Tibial nerve (tissue), 4 donors: ENCODE measurements around the gene FOXK2.

ENCODE experiments used
- EP300 ChIP-seq, 2 donors: sonication (generic); formaldehyde crosslinking; IDR thresholded peaks; one replicate each; pipeline ENCODE4 v1.6.1; 2017; ENCODE audit warnings: antibody characterized with exemption in 2 of 2, mild to moderate bottlenecking in 1 of 2
- TF ChIP-seq, protein P1 (sequence below), 5 experiments: fragments of 200-600 bp in 3 of 5; fragments of 450-650 bp in 2 of 5; sonication (generic) in 3 of 5; IDR thresholded peaks; one replicate each; pipeline ENCODE4 v1.5.1; 2016 to 2019; ENCODE audit warnings: antibody characterized with exemption in 5 of 5, mild to moderate bottlenecking in 3 of 5, moderate library complexity in 2 of 5

DNA sequence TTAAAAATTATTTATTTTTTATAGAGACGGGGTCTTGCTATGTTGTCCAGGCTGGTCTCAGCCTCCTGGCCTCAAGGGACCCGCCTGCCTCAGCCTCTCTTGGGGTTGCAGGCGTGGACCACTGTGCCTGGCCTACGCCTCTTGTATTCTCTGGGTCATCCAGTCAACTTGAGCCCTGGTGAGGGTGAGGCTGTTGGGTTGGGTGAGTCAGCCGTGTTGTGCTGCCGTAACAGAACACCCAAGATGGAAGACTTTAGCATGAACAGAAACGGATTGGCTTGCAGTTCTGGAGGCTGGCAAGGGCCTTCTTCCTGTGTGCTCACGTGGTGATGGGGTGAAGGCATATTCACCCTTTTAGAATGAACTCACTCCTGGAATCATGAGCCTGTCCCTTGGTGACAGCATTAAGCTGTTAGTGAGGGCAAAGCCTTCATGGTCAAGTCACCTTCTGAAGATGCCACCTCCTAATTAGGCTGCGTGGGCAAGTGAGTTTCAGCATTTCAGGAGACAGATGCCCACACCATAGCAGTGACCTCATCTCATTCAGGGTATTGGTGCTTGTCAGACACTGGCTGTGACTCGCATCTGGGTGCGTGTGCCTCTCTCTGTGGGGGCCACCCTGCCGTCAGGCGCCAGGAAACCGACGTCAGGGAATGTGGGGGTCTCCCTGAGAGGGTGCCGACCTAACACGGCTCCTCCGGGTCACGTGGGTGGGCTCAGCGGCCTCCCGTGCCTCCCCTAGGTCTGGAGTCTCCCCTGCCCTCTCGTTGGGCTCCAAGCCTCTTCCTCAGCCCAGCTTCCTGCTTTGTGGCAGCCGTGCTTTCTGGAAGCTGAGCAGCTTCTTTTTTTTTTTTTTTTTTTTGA is 79.0 kb downstream of the FOXK2 start:
- TF ChIP-seq, protein P1, sequence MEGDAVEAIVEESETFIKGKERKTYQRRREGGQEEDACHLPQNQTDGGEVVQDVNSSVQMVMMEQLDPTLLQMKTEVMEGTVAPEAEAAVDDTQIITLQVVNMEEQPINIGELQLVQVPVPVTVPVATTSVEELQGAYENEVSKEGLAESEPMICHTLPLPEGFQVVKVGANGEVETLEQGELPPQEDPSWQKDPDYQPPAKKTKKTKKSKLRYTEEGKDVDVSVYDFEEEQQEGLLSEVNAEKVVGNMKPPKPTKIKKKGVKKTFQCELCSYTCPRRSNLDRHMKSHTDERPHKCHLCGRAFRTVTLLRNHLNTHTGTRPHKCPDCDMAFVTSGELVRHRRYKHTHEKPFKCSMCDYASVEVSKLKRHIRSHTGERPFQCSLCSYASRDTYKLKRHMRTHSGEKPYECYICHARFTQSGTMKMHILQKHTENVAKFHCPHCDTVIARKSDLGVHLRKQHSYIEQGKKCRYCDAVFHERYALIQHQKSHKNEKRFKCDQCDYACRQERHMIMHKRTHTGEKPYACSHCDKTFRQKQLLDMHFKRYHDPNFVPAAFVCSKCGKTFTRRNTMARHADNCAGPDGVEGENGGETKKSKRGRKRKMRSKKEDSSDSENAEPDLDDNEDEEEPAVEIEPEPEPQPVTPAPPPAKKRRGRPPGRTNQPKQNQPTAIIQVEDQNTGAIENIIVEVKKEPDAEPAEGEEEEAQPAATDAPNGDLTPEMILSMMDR (IDR thresholded peaks at IDR 0.05): no peak
- no peak for TF ChIP-seq EP300 (IDR thresholded peaks at IDR 0.05)
